Measurements from ENCODE around the gene CUX1.

GRCh38 chr7:102304668-102305067 is 487.2 kb downstream of the CUX1 start:
- TF ChIP-seq, protein P1, sequence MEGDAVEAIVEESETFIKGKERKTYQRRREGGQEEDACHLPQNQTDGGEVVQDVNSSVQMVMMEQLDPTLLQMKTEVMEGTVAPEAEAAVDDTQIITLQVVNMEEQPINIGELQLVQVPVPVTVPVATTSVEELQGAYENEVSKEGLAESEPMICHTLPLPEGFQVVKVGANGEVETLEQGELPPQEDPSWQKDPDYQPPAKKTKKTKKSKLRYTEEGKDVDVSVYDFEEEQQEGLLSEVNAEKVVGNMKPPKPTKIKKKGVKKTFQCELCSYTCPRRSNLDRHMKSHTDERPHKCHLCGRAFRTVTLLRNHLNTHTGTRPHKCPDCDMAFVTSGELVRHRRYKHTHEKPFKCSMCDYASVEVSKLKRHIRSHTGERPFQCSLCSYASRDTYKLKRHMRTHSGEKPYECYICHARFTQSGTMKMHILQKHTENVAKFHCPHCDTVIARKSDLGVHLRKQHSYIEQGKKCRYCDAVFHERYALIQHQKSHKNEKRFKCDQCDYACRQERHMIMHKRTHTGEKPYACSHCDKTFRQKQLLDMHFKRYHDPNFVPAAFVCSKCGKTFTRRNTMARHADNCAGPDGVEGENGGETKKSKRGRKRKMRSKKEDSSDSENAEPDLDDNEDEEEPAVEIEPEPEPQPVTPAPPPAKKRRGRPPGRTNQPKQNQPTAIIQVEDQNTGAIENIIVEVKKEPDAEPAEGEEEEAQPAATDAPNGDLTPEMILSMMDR (conservative IDR thresholded peaks at IDR 0.05 in 1 of 2, IDR thresholded peaks at IDR 0.05 in 1 of 2; ENCODE audit: low read depth in 1 of 2, low read length in 2 of 2) = no peak
- no peak for TF ChIP-seq EZH2 (IDR thresholded peaks at IDR 0.05; ENCODE audit: low read length, missing control alignments)

Measured in fibroblast of lung (primary cell).